Hepatic stellate cell (primary cell): ENCODE measurements around the gene CEP104.
"Not testable (repeated sequence)": the region's sequence is repeated elsewhere in the genome, so short reads cannot be mapped to it uniquely, and the experiment has no call there.

Source experiments
- DNase-seq: peaks from one replicate; pipeline ENCODE4 v3.0.0; 2011; ENCODE audit warnings: low spot score

CEP104 gene

GRCh38 chr1:3824650-3825049 lies 32.4 kb downstream of the CEP104 start:
- DNase-seq = no peak

- no peak for DNase-seq
Measured at GRCh38 chr1:3822421-3822820, 34.6 kb downstream of the CEP104 start.

DNA sequence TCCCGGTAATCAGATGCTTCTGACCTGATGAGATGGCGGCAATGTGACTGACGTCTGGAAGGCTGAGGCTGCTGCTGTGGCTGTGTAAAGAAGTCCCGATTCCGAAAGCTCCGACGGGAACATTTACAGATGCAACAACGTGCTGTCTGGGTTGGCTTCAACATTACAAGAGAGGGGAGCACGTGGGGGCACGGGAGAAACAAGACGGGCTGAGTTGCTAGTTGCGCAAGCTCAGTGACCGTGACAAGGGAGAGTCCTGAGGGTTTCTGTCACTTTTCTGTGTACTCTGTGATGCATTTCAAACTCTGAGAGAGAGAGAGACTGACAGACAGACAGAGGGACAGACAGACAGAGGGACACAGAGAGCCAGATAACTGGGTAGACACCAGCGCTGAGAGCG lies 35.1 kb downstream of the CEP104 start:
- no peak for DNase-seq

- DNase-seq = no peak
Measured at GRCh38 chr1:3821447-3821846, 35.6 kb downstream of the CEP104 start.

GRCh38 chr1:3821004-3821403 lies 36.0 kb downstream of the CEP104 start:
- no peak for DNase-seq

- no peak for DNase-seq
Measured at GRCh38 chr1:3820316-3820715, 36.7 kb downstream of the CEP104 start.

GRCh38 chr1:3819771-3820200 lies 37.2 kb downstream of the CEP104 start:
- no peak for DNase-seq

DNA sequence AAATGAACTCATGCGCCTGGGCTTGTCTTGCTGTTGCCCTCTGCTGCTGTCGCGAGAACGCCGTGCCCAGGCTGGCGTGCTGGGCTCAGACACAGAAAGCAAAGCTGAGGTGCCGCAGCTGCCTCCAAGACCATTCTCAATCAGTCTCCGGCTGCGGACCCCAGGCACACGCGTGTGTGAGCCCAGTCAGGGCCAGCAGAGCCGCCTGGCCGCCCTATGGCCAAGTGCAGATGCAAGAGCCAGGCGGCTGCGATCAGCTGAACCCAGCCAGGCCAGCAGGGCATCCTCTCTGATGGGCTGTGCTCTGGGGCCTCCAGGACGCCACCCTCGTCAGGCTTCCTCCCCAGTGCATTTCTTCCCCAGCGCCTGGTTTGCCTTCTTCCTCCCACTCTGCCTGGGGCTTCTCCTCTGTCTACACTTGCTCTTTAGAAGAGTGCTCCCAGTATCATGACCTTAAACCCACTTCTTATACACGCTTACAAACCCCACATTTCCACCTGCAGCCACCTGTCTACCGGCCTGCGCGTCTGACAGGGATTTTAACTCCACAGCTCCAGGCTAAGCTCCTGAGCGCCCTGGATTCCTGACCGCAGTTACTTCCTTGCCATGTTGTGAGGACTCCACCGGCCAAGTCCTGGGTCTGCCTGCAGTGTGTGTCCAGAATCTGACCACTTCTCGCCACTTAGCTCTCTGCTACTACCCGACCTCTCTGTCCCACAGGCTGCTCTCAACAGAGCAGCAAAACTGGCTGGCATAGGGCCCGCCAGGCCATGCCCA lies 39.0 kb downstream of the CEP104 start:
- DNase-seq = no peak

DNA sequence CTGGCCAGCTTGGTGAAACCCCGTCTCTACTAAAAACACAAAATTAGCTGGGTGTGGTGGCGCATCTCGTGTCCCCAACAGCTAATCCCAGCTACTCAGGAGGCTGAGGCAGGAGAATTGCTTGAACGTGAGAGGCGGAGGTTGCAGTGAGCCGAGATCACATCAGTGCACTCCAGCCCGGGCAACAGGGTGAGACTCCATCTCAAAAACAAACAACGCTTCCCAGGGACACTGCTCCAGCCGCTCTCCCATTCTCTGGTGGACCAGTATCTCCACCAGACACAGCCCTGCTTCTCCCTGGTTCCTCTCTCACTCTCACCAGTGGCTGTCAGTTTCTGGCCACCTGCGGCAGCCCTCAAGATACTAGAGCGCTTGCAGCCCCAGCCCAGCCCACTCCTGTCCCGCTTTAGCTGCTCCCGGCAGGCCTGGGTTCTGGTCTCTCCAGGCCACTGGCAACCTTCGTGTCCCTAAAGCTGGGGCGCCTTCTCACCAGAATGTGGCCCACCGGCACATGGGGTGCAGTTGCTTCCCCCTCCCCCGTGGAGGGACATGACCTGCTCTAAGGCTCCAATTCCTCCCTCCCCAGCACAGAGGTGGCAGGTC lies 39.8 kb downstream of the CEP104 start:
- no peak for DNase-seq

DNA sequence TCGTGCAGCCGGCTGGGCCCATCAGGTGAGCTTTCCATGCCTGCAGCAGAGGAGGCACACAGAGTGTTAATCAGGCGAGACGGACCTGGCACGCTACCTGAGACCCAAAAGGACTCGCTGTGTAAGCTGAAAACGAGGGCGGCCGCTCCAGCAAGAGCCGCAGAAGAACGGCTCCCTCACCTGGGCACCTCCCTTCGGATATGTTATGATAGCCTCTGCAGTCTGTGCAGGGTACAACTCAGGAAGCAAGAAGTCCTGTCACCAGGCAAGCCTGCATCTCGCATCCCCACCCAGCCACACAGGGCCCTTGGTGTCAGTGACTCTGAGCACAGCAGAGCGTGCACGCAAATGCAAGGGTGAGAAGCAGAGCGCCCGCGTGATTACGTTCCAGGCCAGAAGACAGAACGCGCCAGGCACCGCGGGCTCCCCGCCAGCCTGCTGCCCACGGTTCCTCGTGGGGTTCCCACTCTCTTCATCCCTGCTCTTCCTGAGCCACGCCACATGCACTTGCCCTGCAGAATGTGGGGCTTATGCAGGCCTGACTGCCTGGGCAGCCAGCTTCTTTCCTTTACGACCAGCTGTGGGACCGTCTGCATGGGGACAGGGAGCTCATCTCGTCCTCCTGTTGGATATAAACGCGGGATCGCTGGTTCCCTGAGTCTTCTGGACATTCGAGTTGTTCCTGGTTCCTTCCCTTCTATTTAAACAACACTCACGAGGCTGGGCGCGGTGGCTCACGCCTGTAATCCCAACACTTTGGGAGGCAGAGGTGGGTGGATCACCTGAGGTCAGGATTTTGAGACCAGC lies 40.5 kb downstream of the CEP104 start:
- no peak for DNase-seq

DNA sequence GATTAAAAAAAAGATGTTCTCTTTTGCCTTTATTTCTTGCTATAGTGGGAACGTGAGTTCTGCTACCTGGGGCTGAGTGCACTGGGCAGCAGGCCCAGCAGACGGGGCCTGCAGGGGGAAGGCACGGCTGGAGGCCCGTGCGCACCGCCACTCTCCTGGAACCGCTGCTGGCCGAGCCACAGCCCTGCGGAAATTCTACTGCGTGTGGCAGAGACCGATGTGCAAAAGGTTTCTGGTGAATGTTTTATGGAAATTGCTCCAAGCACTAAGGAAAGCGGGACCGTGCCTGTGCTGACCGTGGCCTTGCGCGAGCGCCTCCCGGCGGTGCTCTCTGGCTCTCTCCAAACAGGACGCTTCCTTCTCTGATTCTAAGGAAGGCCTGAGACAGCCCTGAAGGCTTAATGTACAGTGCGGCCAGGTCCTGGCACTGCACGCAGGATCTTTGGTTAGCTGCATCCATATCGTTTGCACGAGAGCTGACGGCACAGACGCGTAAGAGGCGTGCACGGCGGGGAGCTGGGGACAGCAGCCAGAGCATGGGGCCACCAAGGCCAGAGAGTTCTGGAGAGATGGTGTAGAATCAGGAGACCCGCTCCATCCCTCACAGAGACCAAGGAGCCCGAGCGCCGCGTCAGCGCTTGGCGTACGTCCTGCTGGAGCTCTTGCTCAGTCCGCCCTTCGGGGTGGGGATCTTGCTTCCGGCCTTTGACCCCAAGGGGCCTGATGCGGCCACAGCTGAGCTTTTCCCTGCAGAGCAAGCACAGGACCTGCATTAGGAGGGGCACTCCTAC lies 42.0 kb downstream of the CEP104 start:
- no peak for DNase-seq

- no peak for DNase-seq
Measured at GRCh38 chr1:3814065-3814464, 42.9 kb downstream of the CEP104 start.

- DNase-seq = no peak
Measured at GRCh38 chr1:3811595-3811911, 45.5 kb downstream of the CEP104 start.

GRCh38 chr1:3810149-3810761 lies 46.8 kb downstream of the CEP104 start:
- not testable (repeated sequence) for DNase-seq

DNA sequence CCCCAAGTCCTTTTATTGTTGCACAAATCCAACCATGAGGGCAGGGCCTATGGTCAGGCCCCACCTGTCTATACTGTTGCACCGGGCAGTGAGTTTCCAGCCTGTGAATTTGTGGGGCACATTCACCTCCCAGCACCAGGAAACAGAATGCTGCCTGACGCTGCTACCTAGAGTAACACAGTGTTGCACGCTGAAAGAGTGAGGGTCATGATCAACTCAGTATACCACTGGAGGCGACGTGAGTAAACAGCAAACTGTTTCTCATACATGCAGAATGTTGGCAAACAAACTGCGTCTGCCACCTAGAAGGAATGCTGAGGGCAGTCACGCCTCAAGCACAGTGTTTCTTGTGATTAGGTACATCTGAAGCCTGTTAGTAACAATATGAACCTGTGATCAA lies 47.3 kb downstream of the CEP104 start:
- DNase-seq = no peak

DNA sequence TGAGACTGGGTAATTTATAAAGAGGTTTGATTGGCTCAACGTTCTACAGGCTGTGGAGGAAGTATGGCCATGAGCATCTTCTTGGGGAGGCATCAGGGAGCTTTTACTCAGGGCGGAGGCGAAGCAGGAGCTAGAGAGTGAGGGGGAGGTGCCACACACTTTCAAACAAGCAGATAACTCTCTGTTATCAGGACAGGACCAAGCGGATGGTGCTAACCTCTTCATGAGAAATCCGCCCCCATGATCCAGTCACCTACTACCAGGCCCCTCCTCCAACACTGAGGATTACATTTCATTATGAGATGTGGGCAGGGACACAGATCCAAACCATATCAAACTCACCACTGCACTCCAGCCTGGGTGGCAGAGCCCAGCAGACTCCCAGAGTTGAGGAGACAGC lies 49.2 kb downstream of the CEP104 start:
- DNase-seq = no peak

DNA sequence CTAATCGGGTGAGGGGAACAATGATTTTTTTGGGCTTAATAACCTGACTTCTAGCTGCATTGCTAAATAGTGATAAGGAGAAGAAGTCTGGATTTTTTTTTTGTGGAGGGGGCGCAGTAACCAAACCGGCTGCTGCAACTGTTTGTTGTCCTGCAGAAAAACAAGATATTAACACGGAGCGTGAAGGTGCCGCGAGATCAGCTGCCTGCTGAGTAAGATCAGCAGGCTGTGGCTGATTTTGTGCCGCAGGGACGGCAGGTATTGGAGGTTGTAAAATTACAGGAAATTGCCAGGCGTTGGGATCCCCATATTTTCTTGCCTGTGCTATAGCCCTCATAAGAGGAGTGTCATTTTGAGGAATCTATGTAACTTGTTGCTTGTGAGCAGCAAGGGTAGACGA lies 52.0 kb downstream of the CEP104 start:
- DNase-seq = no peak

DNA sequence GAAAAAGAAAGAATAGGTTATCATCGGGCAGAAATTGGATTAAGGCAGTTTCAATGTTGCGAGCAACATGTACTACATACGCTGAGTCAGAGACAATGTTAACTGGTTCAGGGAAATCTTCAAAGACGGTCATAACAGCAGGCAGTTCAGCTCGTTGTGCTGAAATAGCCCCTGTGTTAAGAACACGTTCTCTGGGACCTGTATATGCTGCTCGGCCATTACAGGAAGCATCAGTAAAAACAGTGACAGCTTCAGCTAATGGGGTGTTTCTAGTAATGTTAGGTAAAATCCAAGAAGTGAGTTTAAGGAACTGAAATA lies 52.4 kb downstream of the CEP104 start:
- not testable (repeated sequence) for DNase-seq

- DNase-seq = no peak
Measured at GRCh38 chr1:3803905-3804626, 52.9 kb downstream of the CEP104 start.

GRCh38 chr1:3800795-3801194 lies 56.2 kb downstream of the CEP104 start:
- not testable (repeated sequence) for DNase-seq

DNA sequence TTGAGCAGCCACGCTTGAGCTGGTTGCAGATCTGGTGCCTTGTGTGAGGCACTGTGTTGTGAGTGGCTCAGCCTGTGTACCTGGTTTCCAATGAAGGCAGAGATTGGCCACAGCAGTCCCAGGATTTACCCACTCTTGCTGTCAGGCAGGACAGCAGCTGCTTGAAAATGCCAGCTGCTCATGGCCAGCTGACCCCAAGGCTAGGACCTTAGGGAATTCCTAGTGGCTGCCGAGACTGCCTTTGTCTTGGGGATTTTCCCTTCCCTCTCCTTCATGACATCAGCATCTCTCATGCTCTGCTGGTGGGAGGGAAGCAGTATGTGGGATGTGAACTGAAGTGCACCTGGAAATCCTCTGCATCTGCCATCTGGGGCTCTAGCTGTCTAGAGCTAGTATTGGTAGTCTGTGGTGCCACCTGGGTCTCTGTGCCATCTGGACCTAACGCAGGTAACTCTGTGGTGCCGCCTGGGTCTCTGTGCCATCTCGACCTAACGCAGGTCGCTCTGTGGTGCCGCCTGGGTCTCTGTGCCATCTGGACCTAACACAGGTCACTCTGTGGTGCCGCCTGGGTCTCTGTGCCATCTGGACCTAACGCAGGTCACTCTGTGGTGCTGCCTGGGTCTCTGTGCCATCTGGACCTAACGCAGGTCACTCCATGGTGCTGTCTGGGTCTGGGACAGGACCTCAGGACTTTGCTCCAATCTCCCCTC lies 56.9 kb downstream of the CEP104 start:
- no peak for DNase-seq
